NCI-H1436 (cell line): ENCODE data around the gene SPINK13.
"Not testable (repeated sequence)": the region's sequence is repeated elsewhere in the genome, so short reads cannot be mapped to it uniquely, and the experiment has no call there.

Experiments
- DNase-seq: peaks from one replicate; lab custom pipeline; 2025; lab: John Stamatoyannopoulos, UW

Gene SPINK13

GRCh38 chr5:148268566-148268965 is at the start of gene SPINK13:
TSS of gene SPINK13 (plus strand) at chr5:148268794. CDS start at chr5:148270073, 1,279 bp downstream.
- DNase-seq, result no peak

GRCh38 chr5:148221508-148221907 is 47.1 kb upstream of the SPINK13 start:
- no peak for DNase-seq

- DNase-seq, result no peak
These were observed 44.4 kb upstream of the SPINK13 start for GRCh38 chr5:148224117-148224742.

- DNase-seq, result no peak
These were observed 40.1 kb upstream of the SPINK13 start for GRCh38 chr5:148228392-148228984.

GRCh38 chr5:148229840-148230239 is 38.8 kb upstream of the SPINK13 start:
- DNase-seq, result no peak

- no peak for DNase-seq
These were observed 38.4 kb upstream of the SPINK13 start for GRCh38 chr5:148230240-148230639.

- DNase-seq, result no peak
These were observed 30.7 kb upstream of the SPINK13 start for GRCh38 chr5:148237785-148238417.

- DNase-seq, result no peak
These were observed 30.2 kb upstream of the SPINK13 start, which contains the start of gene MARCOL for GRCh38 chr5:148238418-148238794. TSS of gene MARCOL (plus strand) at chr5:148238525. CDS start at chr5:148238598, 73 bp downstream.

GRCh38 chr5:148248894-148249293 is 19.7 kb upstream of the SPINK13 start:
- DNase-seq, result no peak

GRCh38 chr5:148255456-148255855 is 13.1 kb upstream of the SPINK13 start:
- no peak for DNase-seq

- no peak for DNase-seq
These were observed 9.3 kb upstream of the SPINK13 start for GRCh38 chr5:148259288-148259687.

- no peak for DNase-seq
These were observed 7.4 kb upstream of the SPINK13 start for GRCh38 chr5:148261221-148261620.

- DNase-seq, result no peak
These were observed 632 bp upstream of the SPINK13 start for GRCh38 chr5:148267962-148268361.

- not testable (repeated sequence) for DNase-seq
These were observed 6.5 kb downstream of the SPINK13 start for GRCh38 chr5:148275129-148275528.

GRCh38 chr5:148280893-148281292 is 12.3 kb downstream of the SPINK13 start:
- not testable (repeated sequence) for DNase-seq

- not testable (repeated sequence) for DNase-seq
These were observed 12.7 kb downstream of the SPINK13 start for GRCh38 chr5:148281336-148281735.

- DNase-seq, result peak; percentile 48
These were observed 21.9 kb downstream of the SPINK13 start for GRCh38 chr5:148290271-148291195.

GRCh38 chr5:148297731-148298130 is 29.1 kb downstream of the SPINK13 start:
- no peak for DNase-seq

- DNase-seq, result no peak
These were observed 37.9 kb downstream of the SPINK13 start for GRCh38 chr5:148306446-148306845.

GRCh38 chr5:148309019-148309418 is 40.4 kb downstream of the SPINK13 start:
- no peak for DNase-seq

- no peak for DNase-seq
These were observed 41.2 kb downstream of the SPINK13 start for GRCh38 chr5:148309746-148310145.

GRCh38 chr5:148311484-148311883 is 42.9 kb downstream of the SPINK13 start:
- no peak for DNase-seq
